Astrocyte (in vitro differentiated cells and primary cell): ENCODE data around the gene MVD. TPM values are rescaled to one million over a fixed set of nuclear protein-coding genes. Genes with fewer than 3 reads are reported as not detected.

Source experiments
- DNase-seq: peaks from one replicate; pipeline ENCODE4 v3.0.0-alpha.2; 2010; ENCODE audit warnings: low read depth
- FAIRE-seq: peaks from 2 replicates; lab custom pipeline; 2011; peaks lifted over from hg19 to GRCh38; lab: Jason Lieb, UNC
- H2AFZ ChIP-seq: 2 replicates; pipeline ENCODE4 v1.6.0; 2012; ENCODE audit warnings: low read depth, low read length, inconsistent platforms
- H3K27ac ChIP-seq: 2 replicates; pipeline ENCODE4 v1.5.1; 2011; ENCODE audit warnings: low read depth, low read length, inconsistent platforms
- H3K27me3 ChIP-seq: 2 replicates; pipeline ENCODE4 v1.6.0; 2011; ENCODE audit warnings: low read length, inconsistent platforms; ENCODE audit not compliant: insufficient read depth
- H3K36me3 ChIP-seq: 2 replicates; pipeline ENCODE4 v1.5.1; 2011; ENCODE audit warnings: low read length, inconsistent platforms; ENCODE audit not compliant: insufficient read depth
- H3K4me1 ChIP-seq: 2 replicates; pipeline ENCODE4 v1.5.1; 2011; ENCODE audit warnings: low read length, inconsistent platforms; ENCODE audit not compliant: insufficient read depth
- H3K4me2 ChIP-seq: 2 replicates; pipeline ENCODE4 v1.6.0; 2012; ENCODE audit warnings: low read length, inconsistent platforms
- H3K4me3 ChIP-seq: 2 replicates; pipeline ENCODE4 v1.5.1; 2011; ENCODE audit warnings: low read depth, mild to moderate bottlenecking, low read length, inconsistent platforms; ENCODE audit not compliant: insufficient read depth
- H3K79me2 ChIP-seq: 2 replicates; pipeline ENCODE4 v1.6.0; 2012; ENCODE audit warnings: mild to moderate bottlenecking, low read length, inconsistent platforms; ENCODE audit not compliant: insufficient read depth
- H3K9ac ChIP-seq: 2 replicates; pipeline ENCODE4 v1.6.0; 2012; ENCODE audit warnings: mild to moderate bottlenecking, low read length, inconsistent platforms
- H3K9me3 ChIP-seq: 2 replicates; pipeline ENCODE4 v1.5.1; 2012; ENCODE audit warnings: low read depth, mild to moderate bottlenecking, low read length, inconsistent platforms; ENCODE audit not compliant: insufficient read depth
- H4K20me1 ChIP-seq: 2 replicates; pipeline ENCODE4 v1.6.0; 2012; ENCODE audit warnings: low read length, inconsistent platforms; ENCODE audit not compliant: insufficient read depth
- H3K27ac Mint-ChIP-seq: one replicate; pipeline ENCODE4 v1.8.0; 2021; ENCODE audit warnings: mild to moderate bottlenecking, mixed read lengths; ENCODE audit not compliant: unreplicated experiment
- H3K27me3 Mint-ChIP-seq: one replicate; pipeline ENCODE4 v1.8.0; 2021; ENCODE audit warnings: low read depth, mixed read lengths; ENCODE audit not compliant: unreplicated experiment
- H3K36me3 Mint-ChIP-seq: one replicate; pipeline ENCODE4 v1.8.0; 2021; ENCODE audit warnings: low read depth, mixed read lengths; ENCODE audit not compliant: unreplicated experiment
- H3K4me1 Mint-ChIP-seq: one replicate; pipeline ENCODE4 v1.8.0; 2021; ENCODE audit warnings: low read depth, mixed read lengths; ENCODE audit not compliant: unreplicated experiment
- H3K4me3 Mint-ChIP-seq: one replicate; pipeline ENCODE4 v1.8.0; 2021; ENCODE audit warnings: mild to moderate bottlenecking, moderate library complexity, mixed read lengths; ENCODE audit not compliant: unreplicated experiment
- H3K9me3 Mint-ChIP-seq: one replicate; pipeline ENCODE4 v1.8.0; 2021; ENCODE audit warnings: mild to moderate bottlenecking, mixed read lengths; ENCODE audit not compliant: unreplicated experiment
- EZH2 ChIP-seq: IDR thresholded peaks from 2 replicates; pipeline ENCODE4 v1.6.1; 2012; ENCODE audit warnings: mild to moderate bottlenecking, low read length, inconsistent platforms; ENCODE audit not compliant: insufficient read depth
- total RNA-seq: library from RNA; stranded (reverse); gene quantifications from 2 replicates; pipeline ENCODE4 v1.2.1, GENCODE V29; 2021
- TF ChIP-seq, protein P1 (sequence below): IDR thresholded peaks from 2 replicates; pipeline ENCODE4 v1.5.1; 2011; ENCODE audit warnings: low read depth, mild to moderate bottlenecking, inconsistent platforms, low read length, moderate library complexity; ENCODE audit not compliant: insufficient read depth

Gene MVD
- total RNA-seq, 1 donor from 2014 or later, result 63.9 TPM

DNA sequence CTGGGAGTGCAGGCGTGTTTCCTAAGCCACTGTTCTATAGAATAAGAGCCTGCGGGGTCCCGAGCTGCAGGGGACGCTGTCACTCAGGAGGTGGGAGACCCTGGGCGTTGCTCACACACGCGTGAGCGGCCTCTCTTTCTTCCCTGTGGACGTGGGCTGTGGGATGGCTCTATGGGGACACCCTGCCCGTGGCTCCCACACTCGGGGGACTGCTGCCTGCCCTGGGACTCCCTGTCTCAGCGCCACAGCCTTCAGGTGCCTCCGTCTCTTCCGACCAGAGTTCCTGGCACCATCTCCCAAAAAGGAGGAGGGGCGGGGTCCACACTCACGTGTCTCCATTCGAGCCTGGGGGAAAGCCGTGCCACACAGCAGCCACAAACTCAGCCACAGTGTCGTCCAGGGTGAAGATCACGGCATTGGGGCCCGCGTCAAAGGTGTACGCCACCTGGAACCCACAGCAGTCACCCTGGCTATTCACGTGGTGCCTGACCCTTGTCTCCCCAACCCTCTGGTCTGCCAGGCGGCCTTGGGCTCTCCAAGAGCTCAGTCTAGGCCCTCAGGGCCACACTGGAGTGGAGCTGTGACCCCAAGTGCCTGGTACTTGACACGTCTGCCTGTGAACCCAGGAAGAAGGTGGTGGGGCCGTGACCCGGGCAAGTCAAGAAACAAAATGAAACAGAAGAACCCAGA lies 8.4 kb downstream of the MVD start:
- H3K4me3 Mint-ChIP-seq, result no peak overlapping the region
- Histone ChIP-seq H3K36me3 (no peaks in the 10 kb centered on the region), H3K79me2 (peaks cover 8% of the 10 kb centered on the region), H3K4me2 (no peak overlapping the region), H4K20me1 (peaks cover 44% of the 10 kb centered on the region), H3K4me3 (no peak overlapping the region), H3K4me1 (peaks cover 12% of the 10 kb centered on the region), H3K9ac (no peak overlapping the region), H3K9me3 (no peaks in the 10 kb centered on the region), H3K27ac (no peak overlapping the region), H3K27me3 (no peaks in the 10 kb centered on the region), H2AFZ (no peak overlapping the region)
- DNase-seq, result no peak
- H3K9me3 Mint-ChIP-seq, result no peaks in the 10 kb centered on the region
- H3K4me1 Mint-ChIP-seq, result no peaks in the 10 kb centered on the region
- no peak for FAIRE-seq
- no peaks in the 10 kb centered on the region for H3K27me3 Mint-ChIP-seq
- no peaks in the 10 kb centered on the region for H3K36me3 Mint-ChIP-seq
- no peak overlapping the region for H3K27ac Mint-ChIP-seq
- TF ChIP-seq EZH2, result no peak
- TF ChIP-seq, protein P1, sequence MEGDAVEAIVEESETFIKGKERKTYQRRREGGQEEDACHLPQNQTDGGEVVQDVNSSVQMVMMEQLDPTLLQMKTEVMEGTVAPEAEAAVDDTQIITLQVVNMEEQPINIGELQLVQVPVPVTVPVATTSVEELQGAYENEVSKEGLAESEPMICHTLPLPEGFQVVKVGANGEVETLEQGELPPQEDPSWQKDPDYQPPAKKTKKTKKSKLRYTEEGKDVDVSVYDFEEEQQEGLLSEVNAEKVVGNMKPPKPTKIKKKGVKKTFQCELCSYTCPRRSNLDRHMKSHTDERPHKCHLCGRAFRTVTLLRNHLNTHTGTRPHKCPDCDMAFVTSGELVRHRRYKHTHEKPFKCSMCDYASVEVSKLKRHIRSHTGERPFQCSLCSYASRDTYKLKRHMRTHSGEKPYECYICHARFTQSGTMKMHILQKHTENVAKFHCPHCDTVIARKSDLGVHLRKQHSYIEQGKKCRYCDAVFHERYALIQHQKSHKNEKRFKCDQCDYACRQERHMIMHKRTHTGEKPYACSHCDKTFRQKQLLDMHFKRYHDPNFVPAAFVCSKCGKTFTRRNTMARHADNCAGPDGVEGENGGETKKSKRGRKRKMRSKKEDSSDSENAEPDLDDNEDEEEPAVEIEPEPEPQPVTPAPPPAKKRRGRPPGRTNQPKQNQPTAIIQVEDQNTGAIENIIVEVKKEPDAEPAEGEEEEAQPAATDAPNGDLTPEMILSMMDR, result no peak

DNA sequence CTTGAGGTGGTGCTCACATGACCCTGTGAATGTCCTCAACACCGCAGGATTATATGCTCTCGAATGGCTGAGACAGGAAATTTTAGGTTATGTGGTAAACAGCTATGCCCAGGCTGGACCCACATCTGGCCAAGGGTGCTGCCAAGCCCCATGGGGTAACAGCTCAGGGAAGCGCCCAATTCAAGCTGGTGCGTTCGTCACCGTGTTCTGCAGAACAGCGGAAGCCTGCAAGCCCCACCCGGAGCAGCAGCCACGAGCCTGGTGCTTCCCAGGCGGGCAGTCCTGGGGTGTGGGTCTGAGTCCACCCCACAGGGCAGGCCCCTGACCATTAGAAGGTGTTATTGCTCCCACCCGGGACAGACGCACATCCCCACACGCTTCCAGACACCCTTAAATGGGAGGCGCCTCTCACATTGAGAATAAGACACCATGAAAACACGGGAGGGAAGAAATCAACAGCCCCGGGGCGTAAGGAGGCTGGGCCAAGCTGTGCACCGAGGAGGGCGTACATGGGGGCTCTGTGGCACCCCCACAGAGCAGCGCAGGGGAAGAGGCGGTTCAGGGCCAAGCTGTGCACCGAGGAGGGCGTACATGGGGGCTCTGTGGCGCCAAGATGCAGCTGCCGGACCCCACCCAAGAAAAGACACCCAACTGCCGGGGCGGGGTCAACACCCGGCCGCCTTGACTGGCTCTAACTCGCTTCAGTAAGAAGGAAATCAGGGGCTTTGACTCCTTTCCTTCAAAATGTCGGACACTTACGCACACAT lies 9.1 kb downstream of the MVD start:
- Histone ChIP-seq H3K9me3 (no peaks in the 10 kb centered on the region), H3K27ac (no peak overlapping the region), H3K4me2 (no peak overlapping the region), H3K4me3 (no peak overlapping the region), H3K79me2 (peaks cover under 1% of the 10 kb centered on the region), H3K27me3 (no peaks in the 10 kb centered on the region), H3K9ac (no peak overlapping the region), H2AFZ (no peak overlapping the region), H3K36me3 (no peaks in the 10 kb centered on the region), H4K20me1 (peaks cover 43% of the 10 kb centered on the region), H3K4me1 (peaks cover 12% of the 10 kb centered on the region)
- H3K36me3 Mint-ChIP-seq, result peaks cover 2% of the 10 kb centered on the region
- DNase-seq (no peak), FAIRE-seq (no peak)
- TF ChIP-seq EZH2, result no peak
- TF ChIP-seq, protein P1, result no peak
- H3K27me3 Mint-ChIP-seq, result no peaks in the 10 kb centered on the region
- no peak overlapping the region for H3K4me3 Mint-ChIP-seq
- H3K9me3 Mint-ChIP-seq, result no peaks in the 10 kb centered on the region
- no peak overlapping the region for H3K27ac Mint-ChIP-seq
- peaks cover 4% of the 10 kb centered on the region for H3K4me1 Mint-ChIP-seq
